ENCODE measurements around the gene COPG1. TPM values are rescaled to one million over a fixed set of nuclear protein-coding genes. Genes with fewer than 3 reads are reported as not detected.

The COPG1 gene
- total and polyA plus RNA-seq, 2 of the 13 experiments (the other 11 are each of a cell fraction or from before 2014, with no cell fraction given) = 98.6 to 166 TPM

DNA sequence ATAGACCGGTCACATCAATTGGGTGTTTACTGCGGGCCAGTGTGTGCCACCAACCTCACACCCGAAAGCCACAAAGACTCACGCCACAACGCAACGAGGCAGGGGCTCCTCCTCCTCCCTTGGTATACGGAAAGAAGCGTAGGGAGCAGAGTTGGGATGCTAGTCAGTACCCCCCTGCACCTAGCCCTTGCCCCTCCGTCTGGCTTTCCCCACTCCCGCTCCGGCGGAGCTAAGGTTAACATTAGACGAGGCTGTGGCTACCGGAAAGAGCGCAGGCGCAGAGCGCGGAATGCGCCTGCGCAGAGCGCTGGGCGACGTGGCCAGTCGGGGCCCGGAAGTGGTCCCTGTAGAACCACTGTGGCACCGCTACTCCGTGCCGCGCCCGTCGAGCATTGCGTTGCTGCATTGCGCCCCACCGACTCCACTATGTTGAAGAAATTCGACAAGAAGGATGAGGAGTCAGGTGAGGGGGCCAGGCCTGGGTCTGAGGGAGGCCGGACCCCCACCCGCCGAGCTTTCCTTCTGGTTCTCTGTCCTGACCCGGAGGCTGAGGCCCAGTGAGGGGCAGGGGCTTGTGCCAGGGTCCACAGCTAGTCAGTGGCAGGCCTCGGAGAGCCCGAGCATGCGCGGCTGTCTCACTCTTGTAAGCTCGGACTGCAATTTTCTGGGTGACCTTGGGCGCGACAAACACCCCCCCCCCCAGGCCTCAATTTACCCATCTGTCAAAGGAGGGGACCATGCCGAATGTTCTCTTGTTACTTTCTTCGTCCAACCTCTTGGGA, at the start of gene COPG1 (continued):
- TF ChIP-seq, protein P1, sequence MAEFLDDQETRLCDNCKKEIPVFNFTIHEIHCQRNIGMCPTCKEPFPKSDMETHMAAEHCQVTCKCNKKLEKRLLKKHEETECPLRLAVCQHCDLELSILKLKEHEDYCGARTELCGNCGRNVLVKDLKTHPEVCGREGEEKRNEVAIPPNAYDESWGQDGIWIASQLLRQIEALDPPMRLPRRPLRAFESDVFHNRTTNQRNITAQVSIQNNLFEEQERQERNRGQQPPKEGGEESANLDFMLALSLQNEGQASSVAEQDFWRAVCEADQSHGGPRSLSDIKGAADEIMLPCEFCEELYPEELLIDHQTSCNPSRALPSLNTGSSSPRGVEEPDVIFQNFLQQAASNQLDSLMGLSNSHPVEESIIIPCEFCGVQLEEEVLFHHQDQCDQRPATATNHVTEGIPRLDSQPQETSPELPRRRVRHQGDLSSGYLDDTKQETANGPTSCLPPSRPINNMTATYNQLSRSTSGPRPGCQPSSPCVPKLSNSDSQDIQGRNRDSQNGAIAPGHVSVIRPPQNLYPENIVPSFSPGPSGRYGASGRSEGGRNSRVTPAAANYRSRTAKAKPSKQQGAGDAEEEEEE (CRISPR knock-in tag; IDR thresholded peaks at IDR 0.05; ENCODE audit: borderline replicate concordance) = peak; percentile 90
- TF ChIP-seq, protein P2, sequence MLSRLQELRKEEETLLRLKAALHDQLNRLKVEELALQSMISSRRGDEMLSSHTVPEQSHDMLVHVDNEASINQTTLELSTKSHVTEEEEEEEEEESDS (CRISPR knock-in tag; IDR thresholded peaks at IDR 0.05; ENCODE audit: borderline replicate concordance) = no peak
- TF ChIP-seq KLF6 (CRISPR knock-in tag; IDR thresholded peaks at IDR 0.05) (peak; percentile 85; the same call in 1 of the 2 replicates), ZNF543 (CRISPR knock-in tag; IDR thresholded peaks at IDR 0.05) (0 out of 2 replicates have a peak, but pooled peaks have one; percentile 18), SMC3 (IDR thresholded peaks at IDR 0.05; ENCODE audit: low read length) (no peak), ZC3H4 (CRISPR knock-in tag; IDR thresholded peaks at IDR 0.05; ENCODE audit: borderline replicate concordance) (no peak), GFI1 (CRISPR knock-in tag; IDR thresholded peaks at IDR 0.05; ENCODE audit: borderline replicate concordance) (no peak), ZSCAN9 (CRISPR knock-in tag; IDR thresholded peaks at IDR 0.05; ENCODE audit: borderline replicate concordance) (0 out of 2 replicates have a peak, but pooled peaks have one; percentile 13), SMAD9 (CRISPR knock-in tag; IDR thresholded peaks at IDR 0.05) (no peak), SRSF9 (IDR thresholded peaks at IDR 0.05; ENCODE audit: borderline replicate concordance, insufficient read depth, low read depth, low read length, poor library complexity, severe bottlenecking) (no peak), TCF7L2 (IDR thresholded peaks at IDR 0.05; ENCODE audit: low read depth, low read length) (no peak), ZNF83 (CRISPR knock-in tag; IDR thresholded peaks at IDR 0.05; ENCODE audit: borderline replicate concordance) (no peak; the same call in 1 of the 2 replicates), RBAK (CRISPR knock-in tag; IDR thresholded peaks at IDR 0.05) (peak; percentile 53), ZNF724P (CRISPR knock-in tag; IDR thresholded peaks at IDR 0.05; ENCODE audit: borderline replicate concordance) (no peak; the same call in 1 of the 2 replicates), RBM22 (optimal IDR thresholded peaks at IDR 0.05; ENCODE audit: low read length) (no peak), MAFK (conservative IDR thresholded peaks at IDR 0.05 in 1 of 2, IDR thresholded peaks at IDR 0.05 in 1 of 2; ENCODE audit: low read length in 2 of 2) (no peak), ZNF205 (CRISPR knock-in tag; IDR thresholded peaks at IDR 0.05) (no peak), HDAC2 (CRISPR knock-in tag; IDR thresholded peaks at IDR 0.05) (peak; percentile 59; the same call in 1 of the 2 replicates), PAX8 (CRISPR knock-in tag; IDR thresholded peaks at IDR 0.05; ENCODE audit: borderline replicate concordance) (no peak), NFE2 (CRISPR knock-in tag; IDR thresholded peaks at IDR 0.05) (no peak), FOXM1 (CRISPR knock-in tag; IDR thresholded peaks at IDR 0.05) (no peak), NAIF1 (CRISPR knock-in tag; IDR thresholded peaks at IDR 0.05; ENCODE audit: borderline replicate concordance) (peak; percentile 61), ZNF121 (CRISPR knock-in tag; IDR thresholded peaks at IDR 0.05) (no peak), ZNF891 (CRISPR knock-in tag; IDR thresholded peaks at IDR 0.05) (0 out of 2 replicates have a peak, but pooled peaks have one; percentile 50), ZNF614 (CRISPR knock-in tag; IDR thresholded peaks at IDR 0.05; ENCODE audit: borderline replicate concordance) (peak; percentile 70; the same call in 1 of the 2 replicates), ERF (CRISPR knock-in tag; IDR thresholded peaks at IDR 0.05) (peak; percentile 74), FOXO1 (CRISPR knock-in tag; IDR thresholded peaks at IDR 0.05) (no peak; the same call in 1 of the 2 replicates)
- TF ChIP-seq, protein P3, sequence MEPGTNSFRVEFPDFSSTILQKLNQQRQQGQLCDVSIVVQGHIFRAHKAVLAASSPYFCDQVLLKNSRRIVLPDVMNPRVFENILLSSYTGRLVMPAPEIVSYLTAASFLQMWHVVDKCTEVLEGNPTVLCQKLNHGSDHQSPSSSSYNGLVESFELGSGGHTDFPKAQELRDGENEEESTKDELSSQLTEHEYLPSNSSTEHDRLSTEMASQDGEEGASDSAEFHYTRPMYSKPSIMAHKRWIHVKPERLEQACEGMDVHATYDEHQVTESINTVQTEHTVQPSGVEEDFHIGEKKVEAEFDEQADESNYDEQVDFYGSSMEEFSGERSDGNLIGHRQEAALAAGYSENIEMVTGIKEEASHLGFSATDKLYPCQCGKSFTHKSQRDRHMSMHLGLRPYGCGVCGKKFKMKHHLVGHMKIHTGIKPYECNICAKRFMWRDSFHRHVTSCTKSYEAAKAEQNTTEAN (CRISPR knock-in tag; conservative IDR thresholded peaks at IDR 0.05) = no peak
